H1 (cell line): ENCODE measurements around the gene AGBL5. TPM values are rescaled to one million over a fixed set of nuclear protein-coding genes. Genes with fewer than 3 reads are reported as not detected.

Source experiments
- CTBP2 ChIP-seq: IDR thresholded peaks from 2 replicates; pipeline ENCODE4 v1.7.0; 2011; ENCODE audit warnings: borderline replicate concordance, mild to moderate bottlenecking, moderate library complexity, mixed read lengths, low read length; ENCODE audit not compliant: insufficient read depth, insufficient read length
- KDM5A ChIP-seq: fragments of 200-600 bp; IDR thresholded peaks from 2 replicates; pipeline ENCODE4 v1.7.1; 2012; ENCODE audit warnings: mild to moderate bottlenecking, low read length, inconsistent platforms, mixed read lengths
- NRF1 ChIP-seq: IDR thresholded peaks from 2 replicates; pipeline ENCODE4 v1.6.1; 2011; ENCODE audit warnings: mild to moderate bottlenecking, low read depth, low read length, improper control_type of control experiment
- RAD21 ChIP-seq, 2 experiments: IDR thresholded peaks in 1 of 2; conservative IDR thresholded peaks in 1 of 2; 2 replicates each; pipeline ENCODE4 v1.6.1; 2011; ENCODE audit warnings: low read depth in 2 of 2, low read length in 2 of 2, improper control_type of control experiment in 1 of 2, inconsistent platforms in 1 of 2, mild to moderate bottlenecking in 1 of 2, moderate library complexity in 1 of 2
- SIN3A ChIP-seq, 2 experiments: IDR thresholded peaks in 1 of 2; conservative IDR thresholded peaks in 1 of 2; 2 replicates each; pipeline ENCODE4 v1.6.1; 2011 to 2012; ENCODE audit warnings: low read length in 2 of 2, improper control_type of control experiment in 1 of 2, low read depth in 1 of 2, mild to moderate bottlenecking in 1 of 2
- SIX5 ChIP-seq: IDR thresholded peaks from 2 replicates; pipeline ENCODE4 v1.6.1; 2011; ENCODE audit warnings: mild to moderate bottlenecking, low read depth, low read length
- polyA plus RNA-seq, 7 experiments: library from polyadenylated mRNA; depleted of rRNA in 3 of 7; stranded (reverse) in 5 of 7; unstranded in 2 of 7; fragments of >200 nt in 5 of 7; fragments of 200-250 nt in 2 of 7; gene quantifications; 1 replicate in 5 of 7; 2 replicates in 1 of 7; 4 replicates in 1 of 7; pipeline versions ENCODE4 v1.2.1 to v1.2.3, GENCODE V29; 2011 to 2013; ENCODE audit warnings: missing spikeins in 2 of 7, mixed read lengths in 2 of 7
- total RNA-seq: library from RNA; stranded (reverse); fragmentation: NEBNext Ultra II Directional; extraction: Animal tissue kit (Norgen Biotek cat#: 25700); gene quantifications from 2 replicates; pipeline ENCODE4 v1.2.1, GENCODE V29; 2021

Gene AGBL5
- total and polyA plus RNA-seq, 2 of the 8 experiments (the other 6 are each of a cell fraction or from before 2014, with no cell fraction given): 45.4 to 62.0 TPM

- TF ChIP-seq RAD21 (IDR thresholded peaks at IDR 0.05 in 1 of 2, conservative IDR thresholded peaks at IDR 0.05 in 1 of 2; ENCODE audit: low read depth in 2 of 2, low read length in 2 of 2) (no peak), NRF1 (no peak), SIN3A (conservative IDR thresholded peaks at IDR 0.05 in 1 of 2, IDR thresholded peaks at IDR 0.05 in 1 of 2; ENCODE audit: low read depth in 1 of 2, low read length in 2 of 2) (no peak), KDM5A (no peak), SIX5 (no peak), CTBP2 (no peak)
Measured at GRCh38 chr2:27117995-27118524, 66.6 kb downstream of the AGBL5 start (continued).
